GM19238 (cell line): ENCODE results near the gene NRXN3.

Experiments used
- DNase-seq: peaks from one replicate; pipeline ENCODE4 v3.0.0; 2011; ENCODE audit warnings: low spot score; ENCODE audit not compliant: insufficient read length

Gene NRXN3

DNA sequence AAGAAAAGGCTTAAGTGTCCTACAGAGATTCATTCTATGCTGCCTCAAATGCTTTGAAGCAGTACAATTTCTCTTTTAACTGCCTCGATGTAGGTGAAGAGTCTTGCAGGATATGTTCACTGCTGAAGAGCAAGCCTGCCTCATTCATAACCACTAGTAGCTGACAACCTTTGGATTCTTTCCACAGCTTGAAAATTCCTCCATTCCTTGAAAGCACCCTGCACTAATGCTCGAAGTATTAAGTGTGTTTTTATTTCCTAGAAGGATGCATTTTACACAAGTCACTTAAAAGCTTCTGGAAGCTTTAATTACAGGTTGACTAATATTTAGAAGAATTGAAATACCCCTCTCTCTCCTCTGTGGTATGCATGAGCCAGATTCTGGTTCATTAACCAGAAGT, 1611.7 kb downstream of the NRXN3 start:
- DNase-seq = no peak

DNA sequence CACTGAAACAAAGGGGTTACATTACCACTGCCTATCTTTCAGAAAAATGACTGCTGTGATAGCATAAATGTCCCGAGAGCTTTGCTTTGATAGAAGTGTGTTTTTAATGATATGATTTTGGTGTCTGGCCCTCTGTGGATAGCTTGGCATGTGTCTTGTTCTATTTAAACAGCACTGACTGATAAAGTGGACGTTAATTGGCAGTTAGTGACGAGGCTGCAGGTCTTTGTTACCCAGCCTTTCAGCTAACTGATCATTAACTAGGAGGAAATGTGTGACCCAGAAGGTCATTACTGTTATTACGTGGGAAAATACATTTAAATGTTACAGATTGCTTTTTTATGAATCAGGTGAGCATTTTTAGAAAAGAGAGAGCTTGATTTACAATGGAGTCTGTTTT, 1612.9 kb downstream of the NRXN3 start:
- DNase-seq = no peak

DNA sequence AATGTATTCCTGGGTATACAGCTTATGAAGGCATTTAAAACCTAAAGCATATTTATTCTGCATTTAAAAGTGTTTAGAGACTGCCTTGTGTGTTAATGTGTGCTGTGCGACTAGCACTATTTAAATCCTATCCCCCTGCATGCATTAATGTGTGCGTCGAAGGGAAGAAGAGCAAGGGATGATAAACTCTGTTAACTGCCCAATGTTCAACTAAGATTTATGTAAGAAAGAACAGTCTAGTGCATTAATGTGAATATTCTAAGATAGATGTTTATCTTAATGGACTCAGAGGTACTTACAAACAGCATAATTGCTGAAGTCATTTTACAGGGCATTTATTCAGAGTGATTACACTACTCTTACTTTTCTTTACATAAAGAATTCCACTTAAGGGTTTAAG, 1616.3 kb downstream of the NRXN3 start:
- DNase-seq = no peak

DNA sequence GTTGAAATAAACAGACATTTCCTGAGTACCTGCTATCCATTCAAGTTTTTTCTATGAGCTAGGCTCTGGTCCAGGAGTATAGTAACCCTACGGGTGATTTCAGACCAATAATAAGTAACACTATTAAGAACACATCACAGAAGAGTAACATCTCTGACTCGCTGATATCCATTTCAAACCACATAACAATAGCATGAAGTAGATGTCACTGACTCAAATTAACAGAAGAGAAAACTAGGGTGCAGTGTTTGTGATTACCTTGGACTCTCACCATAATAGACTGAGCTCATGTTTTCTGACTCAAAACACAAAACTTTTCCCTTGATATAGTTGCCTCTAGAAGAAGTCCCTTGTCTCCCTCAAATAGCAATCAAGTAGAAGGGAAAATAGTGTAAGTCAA, 1618.2 kb downstream of the NRXN3 start:
- DNase-seq = no peak

DNA sequence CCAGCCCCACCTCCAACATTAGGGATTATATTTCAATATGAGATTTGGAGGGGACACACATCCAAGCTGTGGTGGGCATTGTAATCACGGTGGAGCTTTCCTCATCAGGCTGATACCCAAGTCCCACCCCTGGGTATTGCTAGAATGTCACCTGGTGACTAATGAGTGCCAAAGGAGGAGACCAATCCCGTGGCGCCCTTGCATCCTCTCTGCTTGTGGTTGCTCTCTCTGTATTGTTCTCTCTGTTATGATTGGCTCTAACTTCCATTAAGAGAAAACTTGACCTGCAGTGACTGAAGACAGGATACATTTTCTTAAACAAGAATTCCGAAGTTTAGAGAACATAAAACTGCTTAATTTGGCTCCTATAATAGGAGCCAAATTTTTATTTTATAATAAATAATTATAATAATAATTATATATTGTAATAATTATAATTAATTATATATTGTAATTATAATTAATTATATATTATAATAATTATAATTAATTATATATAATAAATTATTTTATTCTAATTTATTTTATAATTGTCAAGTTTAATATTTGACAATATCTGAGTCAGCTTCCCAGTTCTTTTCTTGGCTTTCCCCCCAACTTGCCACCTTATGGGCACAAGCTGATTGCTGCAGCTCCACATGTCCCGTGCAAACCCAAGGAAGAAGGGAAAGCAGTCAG, 1621.0 kb downstream of the NRXN3 start:
- no peak for DNase-seq

DNA sequence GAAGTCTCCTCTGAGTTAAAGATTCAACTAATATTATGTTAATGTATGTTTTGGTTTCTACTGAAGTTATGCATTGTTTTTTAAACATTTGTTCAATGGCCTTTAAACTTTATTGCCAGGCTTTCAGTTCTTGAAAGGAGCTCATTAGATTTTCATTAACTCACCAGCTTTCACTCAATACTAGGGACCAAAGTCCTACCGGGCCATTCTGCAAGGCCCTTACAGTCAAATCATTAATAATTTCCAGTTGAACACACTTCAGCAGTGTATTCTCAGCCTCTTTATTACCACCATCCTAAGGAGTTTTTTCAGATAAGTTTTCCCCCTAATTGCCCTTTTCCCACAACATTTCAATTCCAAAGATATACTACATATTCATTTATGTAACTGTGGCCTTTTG, 1631.9 kb downstream of the NRXN3 start:
- no peak for DNase-seq

DNA sequence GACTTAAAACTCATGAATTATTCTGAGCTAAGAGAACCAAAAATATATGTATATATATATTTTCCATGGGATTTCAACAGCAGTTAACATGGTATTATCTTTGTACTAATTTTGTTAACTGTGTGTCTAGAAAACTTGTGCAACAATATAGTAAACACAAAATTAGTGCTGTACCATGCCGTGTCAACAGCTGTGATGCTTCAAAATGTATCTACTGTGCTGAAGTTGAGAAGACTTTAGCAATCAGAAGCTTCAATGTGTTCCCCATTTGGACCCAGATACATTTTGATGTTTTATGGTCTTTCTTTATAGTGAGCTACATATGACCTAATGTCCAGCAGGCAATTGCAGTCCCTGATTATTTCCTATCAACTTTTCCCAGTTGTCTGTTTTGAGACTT, 1635.5 kb downstream of the NRXN3 start:
- DNase-seq = no peak

DNA sequence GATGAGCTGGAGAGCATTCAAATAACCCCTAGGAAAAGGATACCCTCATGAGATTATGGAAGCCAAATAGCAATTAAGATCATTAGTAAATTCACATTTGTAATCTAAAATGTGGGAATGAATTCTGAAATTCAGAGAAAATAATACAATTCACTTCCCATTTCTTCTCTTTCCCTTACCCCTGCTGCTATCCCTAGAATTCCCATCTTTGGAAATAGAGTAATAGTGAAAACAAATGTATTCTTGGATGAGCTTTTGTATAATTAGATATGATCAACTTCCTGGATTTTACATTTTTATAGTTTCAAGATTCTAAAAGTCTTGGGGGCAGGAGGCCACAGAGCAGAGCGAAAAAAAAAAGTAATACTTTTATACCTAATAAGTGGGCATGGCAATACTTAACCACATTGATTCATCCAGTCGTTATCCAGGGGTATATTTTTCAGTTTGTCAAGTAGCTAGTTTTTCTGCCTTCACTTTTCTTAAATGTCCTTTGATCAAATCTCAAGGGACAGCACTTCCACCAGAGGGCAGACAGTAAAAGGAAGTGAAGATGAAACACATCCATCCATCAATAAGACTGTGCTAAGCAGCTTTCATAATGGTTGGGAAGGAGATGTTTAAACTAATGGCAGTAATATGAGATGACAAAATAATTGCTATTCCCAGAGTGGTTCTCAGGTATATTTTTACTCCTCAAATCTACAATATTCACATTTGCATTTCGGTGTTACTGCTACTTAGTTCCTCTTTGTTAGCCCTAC, 1639.9 kb downstream of the NRXN3 start:
- no peak for DNase-seq

DNA sequence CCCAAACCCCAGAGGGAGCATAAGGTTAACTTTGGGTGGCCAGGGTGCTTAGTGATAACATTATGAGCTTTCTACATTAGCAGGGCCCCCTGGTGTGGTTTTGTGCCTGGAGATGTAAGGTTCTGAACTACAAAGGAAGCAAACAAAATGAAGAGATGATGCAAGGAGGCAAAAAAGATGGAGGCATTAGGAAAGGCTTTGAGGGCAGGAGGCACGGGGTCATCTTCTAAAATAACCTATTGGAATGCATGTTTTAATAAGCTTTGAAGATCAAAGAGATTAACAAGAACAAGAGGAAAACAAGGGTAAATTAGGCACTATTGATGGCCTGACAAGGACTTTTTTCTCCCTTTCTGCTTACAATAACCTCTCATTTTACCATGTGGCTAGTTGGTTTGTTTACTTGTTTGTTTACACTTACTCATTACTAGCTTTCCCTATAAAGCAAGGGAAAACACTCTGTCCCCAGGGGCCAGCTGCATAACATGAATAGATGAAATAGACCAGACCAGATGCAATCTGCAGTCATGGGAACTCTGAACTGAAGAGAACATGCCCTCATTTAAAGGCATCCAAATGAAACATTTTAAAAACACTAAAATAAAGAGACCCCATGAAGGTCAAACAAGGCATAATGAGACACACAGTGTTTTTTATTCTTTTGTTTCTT, 1650.8 kb downstream of the NRXN3 start:
- DNase-seq = no peak

DNA sequence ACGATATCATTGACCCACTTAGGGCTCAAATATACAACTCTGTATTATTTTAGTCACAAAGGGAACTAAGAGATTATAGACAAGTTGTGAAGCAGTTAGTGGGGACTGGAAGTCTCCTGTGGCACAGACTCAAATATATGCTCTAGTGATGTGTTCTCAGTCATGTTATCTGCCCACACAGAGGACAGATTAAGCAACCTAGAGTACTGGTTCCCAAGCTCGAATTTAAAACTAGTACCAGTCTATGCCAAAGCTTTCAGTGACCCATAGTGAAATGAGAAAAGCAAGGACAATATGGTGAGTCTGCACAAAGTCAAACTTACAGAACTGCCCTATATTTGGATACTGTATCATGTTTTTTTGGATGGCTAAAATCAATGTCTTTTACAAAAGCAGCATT, 1651.9 kb downstream of the NRXN3 start:
- no peak for DNase-seq

DNA sequence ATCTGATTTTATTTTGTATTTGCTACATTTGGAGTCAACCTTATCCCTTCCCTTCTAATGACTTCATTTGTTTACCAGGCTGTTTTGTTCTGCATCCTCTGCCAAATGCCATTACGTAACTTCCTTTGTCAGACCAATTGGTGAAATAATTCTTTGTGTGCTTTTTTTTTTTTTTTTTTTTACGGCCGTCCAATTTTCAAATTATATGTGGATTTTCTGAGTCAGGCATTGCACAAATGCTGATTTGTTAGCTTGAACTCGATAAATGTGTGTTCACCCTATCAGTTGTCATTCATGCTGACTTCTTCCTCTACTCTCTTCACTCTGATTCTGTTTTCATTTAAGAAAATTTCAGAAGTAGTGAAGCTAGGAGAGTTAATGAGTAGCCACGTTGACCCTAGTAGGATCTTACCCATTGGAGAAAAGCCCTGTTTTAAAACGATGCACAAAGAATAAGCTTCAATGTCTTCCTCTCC, 1654.9 kb downstream of the NRXN3 start:
- DNase-seq = no peak

DNA sequence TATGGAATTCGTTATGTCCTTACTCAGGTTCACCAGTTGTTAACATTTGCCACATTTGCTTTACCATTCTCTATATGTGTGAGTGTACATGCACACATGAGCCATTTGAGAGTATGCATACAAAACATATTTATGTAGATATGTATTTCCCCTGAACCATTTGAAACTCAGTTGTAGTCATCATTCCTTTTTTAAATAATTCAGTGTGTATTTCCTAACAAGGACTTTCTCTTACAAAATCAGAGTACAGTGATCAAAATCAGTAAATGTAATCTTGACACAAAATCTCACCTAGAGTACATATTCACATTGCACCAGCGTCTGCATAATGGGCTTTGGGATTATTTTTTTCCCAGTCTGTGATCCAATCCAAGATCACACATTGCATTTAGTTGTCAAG, 1656.2 kb downstream of the NRXN3 start:
- no peak for DNase-seq

DNA sequence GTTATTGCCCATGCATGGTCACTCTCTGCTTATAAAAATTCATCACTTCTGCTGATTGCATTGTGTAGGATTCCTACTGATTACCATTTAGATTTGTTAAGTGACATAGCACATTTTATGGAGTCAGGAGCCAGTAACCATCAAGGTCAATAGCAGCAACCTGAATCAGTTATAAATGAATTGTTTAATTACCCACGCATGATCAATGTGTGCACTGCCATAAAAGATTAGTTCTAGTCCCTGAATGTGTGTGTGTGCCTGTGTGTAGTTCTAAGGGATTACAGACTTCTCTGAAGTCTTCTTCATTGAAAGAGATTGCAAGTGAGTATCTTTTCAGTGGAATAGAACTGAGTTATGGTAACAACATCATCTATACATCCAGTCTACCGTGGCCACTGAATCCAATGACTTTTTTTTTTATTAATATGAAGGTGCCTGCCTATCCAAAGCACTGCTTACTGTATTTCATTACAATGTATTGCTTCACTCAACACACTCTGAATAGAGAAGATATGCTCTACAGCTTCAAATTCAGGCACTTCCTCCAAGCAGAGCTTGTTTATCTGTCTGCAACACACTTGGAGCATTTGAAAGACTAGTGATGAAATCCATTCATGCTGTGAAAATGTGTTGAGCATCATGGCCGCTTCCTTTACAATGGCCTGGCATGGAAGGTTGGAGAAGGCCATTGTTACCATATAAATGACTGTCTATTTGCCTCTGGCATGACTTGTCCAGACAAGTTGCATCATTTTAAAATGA, 1659.4 kb downstream of the NRXN3 start:
- no peak for DNase-seq

DNA sequence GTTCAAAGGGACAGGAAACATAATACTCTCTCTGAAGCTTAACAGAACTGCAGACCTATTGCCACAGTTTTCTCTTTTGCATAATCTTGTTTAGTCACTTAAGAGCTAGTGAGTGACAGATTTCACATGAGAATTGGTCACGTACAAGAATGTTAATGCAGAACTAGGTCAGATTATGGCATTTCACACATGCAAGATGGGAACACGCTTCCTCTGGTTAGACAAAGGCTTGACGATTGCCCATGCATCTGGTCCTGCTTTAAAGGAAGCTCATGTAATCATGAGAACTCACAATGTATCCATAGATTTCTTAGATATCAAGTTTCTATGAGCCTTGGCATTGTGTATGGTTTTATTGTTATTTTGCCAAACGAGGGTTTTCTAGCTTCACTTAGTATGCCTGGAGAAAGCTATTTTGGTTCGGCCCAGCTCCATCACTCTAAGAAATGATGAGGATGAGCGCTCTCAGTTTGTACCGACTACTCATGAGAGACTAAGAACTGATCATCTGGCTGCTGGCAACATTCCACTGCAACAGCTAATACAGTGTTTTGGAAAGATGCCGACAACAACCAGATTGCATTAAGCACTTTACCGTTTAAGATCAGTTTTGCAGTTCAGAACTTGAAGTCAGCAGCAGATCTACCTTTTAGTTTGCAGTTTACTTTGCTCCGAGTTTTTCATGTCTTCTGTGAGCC, 1661.2 kb downstream of the NRXN3 start:
- no peak for DNase-seq

DNA sequence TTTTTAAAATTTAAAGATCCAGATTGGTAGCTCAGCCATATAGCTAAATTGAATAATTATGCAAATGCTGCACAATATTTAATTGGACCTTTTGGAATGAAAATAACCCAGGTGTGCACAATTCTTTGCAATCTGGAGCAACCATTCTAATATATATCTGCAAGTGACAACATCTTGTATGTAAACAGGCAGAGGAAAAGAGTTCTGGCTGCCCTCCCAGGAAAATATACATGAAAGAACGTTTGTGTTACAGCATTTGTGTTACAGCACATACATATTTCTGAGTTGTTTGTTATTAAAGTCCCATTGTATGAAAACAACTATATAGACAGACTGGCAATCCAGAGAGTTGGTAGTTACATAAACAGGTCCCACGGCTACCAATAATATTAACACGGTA, 1663.6 kb downstream of the NRXN3 start:
- DNase-seq = no peak

DNA sequence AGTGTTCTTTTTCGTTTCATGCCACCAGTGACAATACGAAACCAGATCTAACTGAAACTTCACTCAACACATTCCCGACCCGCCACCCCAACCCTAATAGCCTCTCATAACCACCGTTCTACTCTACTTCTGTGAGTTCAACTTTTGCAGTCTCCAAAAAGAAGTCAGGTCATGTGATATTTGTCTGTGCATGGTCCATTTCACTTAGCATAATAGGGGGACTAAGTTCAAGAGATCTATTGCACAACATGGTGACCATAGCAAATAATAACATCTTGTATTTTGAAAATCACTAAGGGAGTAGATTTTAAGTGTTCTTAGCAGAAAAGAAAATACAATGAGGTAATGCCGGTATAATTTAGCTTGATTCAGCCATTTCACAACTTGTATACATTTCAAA, 1664.7 kb downstream of the NRXN3 start:
- no peak for DNase-seq

DNA sequence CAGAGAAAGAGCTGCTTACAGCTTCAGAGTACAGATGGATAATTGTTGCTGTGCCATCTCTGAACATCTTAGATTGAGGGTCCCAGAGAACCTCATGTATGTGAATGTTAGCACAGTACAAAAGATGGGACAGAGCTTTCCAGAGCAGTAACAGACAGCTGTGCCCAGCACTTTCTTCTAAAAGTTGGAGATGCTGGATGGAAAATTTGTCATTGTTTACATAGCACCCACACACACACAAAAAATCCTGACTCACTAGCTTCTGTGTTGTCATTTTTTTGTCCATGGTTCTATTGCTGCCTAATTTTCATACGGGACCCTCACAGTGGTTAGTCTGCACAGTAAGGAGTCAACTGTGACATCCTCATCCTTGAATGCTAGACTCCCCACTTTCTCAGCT, 1666.4 kb downstream of the NRXN3 start:
- no peak for DNase-seq

DNA sequence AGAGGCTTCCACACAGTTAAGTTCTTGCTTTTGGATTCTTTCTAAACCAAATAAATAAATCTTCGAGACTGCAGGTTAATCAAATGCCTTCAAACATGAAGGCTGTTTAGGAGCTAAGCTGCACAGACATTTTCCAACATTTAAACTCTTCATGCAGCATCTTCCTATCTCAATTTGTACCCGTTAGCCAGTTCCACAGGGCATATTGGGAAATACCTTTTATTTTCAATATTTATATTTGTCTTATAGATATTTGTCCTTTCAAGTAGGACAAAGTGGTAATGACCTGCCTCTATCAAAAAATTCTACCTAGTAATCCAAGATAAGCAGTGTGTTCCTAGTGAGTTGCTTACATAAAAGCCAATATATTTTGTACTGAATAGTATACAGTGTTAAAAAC, 1667.5 kb downstream of the NRXN3 start:
- no peak for DNase-seq

DNA sequence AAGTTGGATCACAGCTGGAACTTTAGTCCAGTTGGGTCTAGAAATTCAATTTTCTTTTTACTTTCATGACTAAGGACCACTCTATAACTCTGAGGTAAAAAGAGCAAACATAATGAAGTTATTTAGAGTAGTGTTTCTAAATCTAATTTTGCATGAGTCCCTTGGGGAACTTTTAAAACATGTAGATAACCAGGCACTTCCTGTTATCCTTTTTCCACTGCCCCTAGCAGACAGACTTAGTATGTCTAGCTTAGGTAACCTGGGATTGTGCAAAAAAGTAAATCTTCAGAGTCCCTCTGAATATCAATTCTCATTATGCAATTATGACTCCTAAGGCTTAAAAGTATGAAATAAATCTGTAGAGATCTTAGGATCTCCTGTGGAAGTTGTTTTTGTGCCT, 1669.9 kb downstream of the NRXN3 start:
- no peak for DNase-seq

DNA sequence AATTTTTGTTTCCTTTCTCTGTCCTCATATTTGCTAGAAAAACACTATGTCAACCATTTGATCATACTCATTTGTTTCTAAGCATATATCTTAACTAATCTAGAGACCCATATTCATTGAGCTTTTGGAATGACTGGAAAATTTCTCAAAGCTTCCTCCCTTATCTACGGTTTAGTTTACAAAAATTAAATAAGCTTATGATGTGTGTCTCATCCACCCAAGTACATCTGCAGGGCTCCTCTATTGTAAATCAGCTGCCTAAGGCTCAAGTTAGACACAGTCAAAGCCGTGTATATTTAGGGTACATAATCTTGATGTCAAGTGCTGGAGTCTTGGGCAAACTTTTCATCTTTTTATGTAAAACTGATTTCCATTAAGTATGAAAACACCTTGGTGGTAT, 1670.7 kb downstream of the NRXN3 start:
- no peak for DNase-seq

DNA sequence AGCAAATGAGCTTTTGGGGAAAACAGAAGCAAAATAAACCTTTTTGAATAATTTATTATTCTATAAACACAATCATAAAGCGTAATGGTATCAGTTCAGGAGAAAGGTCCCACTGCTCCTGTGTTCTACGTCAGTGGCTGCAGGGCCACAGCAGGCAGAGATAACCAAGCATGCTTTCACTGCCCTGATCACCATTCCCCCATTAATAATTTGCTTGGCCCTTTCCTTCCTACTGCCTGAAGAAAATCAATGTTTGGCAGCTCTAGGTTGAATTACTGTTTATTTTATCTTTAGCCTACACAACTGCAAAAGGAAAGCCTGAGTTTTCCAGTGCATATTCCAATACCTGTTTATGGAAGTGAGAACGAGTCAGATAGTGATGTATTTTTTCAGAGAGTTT, 1671.3 kb downstream of the NRXN3 start:
- DNase-seq = no peak
